HS-27A (cell line): ENCODE results near the gene NDUFA6.
"Not testable (repeated sequence)": the region's sequence is repeated elsewhere in the genome, so short reads cannot be mapped to it uniquely, and the experiment has no call there.

Source experiments
- DNase-seq: peaks from one replicate; pipeline ENCODE4 v3.0.0-alpha.2; 2012; ENCODE audit warnings: low read depth, missing footprints

NDUFA6 gene

GRCh38 chr22:42090596-42091454, at the start of gene NDUFA6:
TSS of gene NDUFA6 (minus strand) at chr22:42090772. CDS start at chr22:42090744, 28 bp downstream.
- peak; percentile 92 for DNase-seq

DNA sequence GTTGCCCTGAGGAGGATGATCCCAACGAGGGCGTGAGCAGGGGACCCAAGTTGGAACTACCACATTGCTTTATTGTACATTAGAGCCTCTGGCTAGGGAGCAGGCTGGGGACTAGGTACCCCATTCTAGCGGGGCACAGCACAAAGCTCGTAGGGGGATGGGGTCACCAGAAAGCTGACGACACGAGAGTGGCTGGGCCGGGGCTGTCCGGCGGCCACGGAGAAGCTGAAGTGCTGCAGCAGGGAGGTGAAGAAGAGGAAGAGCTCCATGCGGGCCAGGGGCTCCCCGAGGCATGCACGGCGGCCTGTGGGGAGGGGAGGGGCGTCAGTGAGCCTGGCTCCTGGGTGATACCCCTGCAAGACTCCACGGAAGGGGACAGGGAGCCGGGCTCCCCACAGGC, 49.6 kb upstream of the NDUFA6 start:
- not testable (repeated sequence) for DNase-seq

- DNase-seq: not testable (repeated sequence)
Observed at GRCh38 chr22:42139508-42139907, 48.9 kb upstream of the NDUFA6 start.

DNA sequence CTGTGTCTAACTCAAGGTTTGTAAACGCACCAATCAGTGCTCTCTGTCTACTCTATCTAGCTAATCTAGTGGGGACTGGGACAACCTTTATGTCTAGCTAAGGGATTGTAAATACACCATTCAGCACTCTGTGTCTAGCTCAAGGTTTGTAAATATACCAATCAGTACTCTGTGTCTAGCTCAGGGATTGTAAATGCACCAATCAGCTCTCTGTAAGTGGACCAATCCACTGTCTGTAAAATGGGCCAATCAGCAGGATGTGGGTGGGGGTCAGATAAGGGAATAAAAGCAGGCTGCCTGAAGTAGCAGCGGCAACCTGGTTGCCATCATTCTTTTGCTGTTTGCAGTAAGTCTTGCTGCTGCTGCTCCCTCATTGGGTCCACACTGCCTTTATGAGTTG, 48.4 kb upstream of the NDUFA6 start:
- no peak for DNase-seq

- no peak for DNase-seq
Observed at GRCh38 chr22:42138122-42138770, 47.7 kb upstream of the NDUFA6 start.

DNA sequence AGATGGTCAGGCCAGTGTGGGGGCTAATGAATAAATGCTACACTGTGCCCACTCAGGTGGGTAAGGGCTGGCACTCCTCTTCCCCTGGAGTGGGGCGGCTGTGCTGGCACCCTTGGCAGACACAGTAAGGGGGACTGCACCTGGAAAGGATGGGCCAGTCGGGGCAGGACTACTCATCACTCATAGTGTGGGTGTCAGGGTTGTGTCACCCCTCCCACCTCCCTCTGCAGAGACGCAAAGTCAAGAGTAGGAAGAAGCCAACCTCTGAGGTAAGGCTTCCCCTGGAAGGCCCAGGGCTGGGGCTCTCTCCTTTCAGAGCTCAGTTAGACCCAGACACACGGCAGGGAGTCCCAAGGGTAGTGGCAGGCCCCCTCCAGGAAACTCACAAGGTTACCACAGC, 45.1 kb upstream of the NDUFA6 start:
- not testable (repeated sequence) for DNase-seq

GRCh38 chr22:42134100-42135020, 43.8 kb upstream of the NDUFA6 start:
- no peak for DNase-seq

DNA sequence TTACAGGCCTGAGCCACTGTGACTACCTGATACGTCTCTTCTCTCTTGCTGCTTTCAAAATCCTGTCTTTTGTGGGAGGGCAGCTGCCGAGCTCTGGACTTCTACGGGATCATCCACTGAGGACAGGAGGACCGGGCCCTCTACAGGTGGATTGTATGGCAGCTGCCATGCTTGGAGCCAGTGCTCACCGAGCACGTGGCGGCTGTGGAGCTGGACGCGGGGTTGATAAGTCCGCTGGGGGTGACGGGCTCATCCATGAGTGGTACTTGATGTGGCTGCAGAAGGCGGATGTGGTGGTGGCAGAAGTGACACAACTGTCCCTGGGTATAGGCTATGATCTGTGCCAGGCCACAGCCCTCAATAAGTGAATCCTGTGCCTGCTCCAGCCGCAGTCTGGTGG, 41.9 kb upstream of the NDUFA6 start:
- DNase-seq: no peak

- DNase-seq: no peak
Observed at GRCh38 chr22:42131562-42131961, 41.0 kb upstream of the NDUFA6 start.

DNA sequence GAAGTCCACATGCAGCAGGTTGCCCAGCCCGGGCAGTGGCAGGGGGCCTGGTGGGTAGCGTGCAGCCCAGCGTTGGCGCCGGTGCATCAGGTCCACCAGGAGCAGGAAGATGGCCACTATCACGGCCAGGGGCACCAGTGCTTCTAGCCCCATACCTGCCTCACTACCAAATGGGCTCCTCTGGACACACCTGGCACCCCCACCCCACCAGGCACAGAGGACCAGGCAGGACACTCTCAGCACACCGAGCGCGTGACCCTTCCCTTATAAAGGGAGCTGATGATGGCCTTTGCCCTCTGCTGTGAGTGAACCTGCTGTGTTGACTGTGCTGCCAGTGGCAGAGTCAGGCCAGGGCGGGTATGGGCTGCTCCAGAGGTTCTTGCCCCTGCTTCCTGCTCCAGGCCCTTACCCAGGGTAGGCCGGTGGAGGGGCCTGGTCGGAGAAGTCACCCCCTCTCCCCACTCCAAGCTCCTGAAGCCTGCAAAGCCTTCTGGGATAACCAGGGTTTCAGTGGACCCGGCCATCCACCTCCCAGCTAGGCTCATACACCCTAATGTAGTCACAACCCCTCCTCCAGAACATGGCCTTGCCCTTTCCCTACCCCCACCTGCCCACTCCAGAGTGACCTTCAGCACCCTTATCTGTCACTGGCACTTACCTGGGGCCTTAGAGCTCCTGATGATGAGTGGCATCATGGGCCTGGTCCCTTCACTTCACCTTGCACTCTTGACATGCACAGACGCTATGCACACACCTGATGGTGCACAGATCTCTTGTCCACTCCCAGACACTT, 40.3 kb upstream of the NDUFA6 start, which contains the start of gene CYP2D6:
Gene CYP2D6 (minus strand): TSS at position 172 of the 793 bp plus-strand sequence. CDS start 19 bp downstream, at position 153.
- DNase-seq: not testable (repeated sequence)

- not testable (repeated sequence) for DNase-seq
Observed at GRCh38 chr22:42130182-42130581, 39.6 kb upstream of the NDUFA6 start.

GRCh38 chr22:42128776-42129694, 38.5 kb upstream of the NDUFA6 start:
- DNase-seq: not testable (repeated sequence)

DNA sequence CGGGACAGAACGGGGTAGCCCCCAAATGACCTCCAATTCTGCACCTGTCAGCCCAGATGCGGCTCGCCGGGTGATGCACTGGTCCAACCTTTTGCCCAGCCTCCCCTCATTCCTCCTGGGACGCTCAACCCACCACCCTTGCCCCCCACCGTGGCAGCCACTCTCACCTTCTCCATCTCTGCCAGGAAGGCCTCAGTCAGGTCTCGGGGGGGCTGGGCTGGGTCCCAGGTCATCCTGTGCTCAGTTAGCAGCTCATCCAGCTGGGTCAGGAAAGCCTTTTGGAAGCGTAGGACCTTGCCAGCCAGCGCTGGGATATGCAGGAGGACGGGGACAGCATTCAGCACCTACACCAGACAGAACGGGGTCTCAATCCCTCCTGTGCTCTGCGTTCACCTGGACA, 37.4 kb upstream of the NDUFA6 start:
- not testable (repeated sequence) for DNase-seq

DNA sequence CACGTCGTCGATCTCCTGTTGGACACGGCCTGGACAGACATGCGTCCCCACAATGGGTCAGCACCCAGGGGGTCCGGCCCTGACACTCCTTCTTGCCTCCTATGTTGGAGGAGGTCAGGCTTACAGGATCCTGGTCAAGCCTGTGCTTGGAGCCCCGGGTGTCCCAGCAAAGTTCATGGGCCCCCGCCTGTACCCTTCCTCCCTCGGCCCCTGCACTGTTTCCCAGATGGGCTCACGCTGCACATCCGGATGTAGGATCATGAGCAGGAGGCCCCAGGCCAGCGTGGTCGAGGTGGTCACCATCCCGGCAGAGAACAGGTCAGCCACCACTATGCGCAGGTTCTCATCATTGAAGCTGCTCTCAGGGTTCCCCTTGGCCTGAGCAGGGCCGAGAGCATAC, 37.0 kb upstream of the NDUFA6 start:
- no peak for DNase-seq

GRCh38 chr22:42123529-42123928, 33.0 kb upstream of the NDUFA6 start:
- DNase-seq: not testable (repeated sequence)

- not testable (repeated sequence) for DNase-seq
Observed at GRCh38 chr22:42120231-42121021, 29.9 kb upstream of the NDUFA6 start.

DNA sequence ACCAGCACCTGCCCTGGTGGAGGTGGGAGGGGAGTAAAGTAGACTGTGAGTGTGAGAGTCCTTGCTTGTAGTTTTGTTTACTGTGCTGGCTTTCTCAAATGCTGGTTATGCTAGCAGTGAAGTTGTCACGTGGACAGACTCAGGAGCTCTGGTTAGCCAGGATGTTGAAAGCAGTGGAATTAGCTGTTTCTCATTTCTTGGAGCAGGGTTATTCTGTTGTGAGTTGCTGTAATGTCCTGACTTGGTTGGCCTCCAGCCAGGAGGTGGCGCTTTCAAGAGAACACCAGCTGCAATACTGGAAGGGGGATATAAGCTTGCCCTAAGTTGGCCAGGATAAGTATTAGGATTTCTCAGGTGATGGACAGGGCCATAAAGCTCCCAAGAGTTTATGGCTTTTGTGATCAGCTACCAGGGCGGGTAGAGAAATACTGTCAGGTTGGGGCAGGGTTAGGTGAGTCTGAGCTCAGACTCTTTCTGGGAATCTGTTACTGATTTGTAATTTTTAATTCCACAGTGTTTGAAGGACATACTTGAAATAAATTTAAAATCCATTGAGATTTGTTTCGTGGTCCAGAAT, 26.4 kb upstream of the NDUFA6 start:
- no peak for DNase-seq

DNA sequence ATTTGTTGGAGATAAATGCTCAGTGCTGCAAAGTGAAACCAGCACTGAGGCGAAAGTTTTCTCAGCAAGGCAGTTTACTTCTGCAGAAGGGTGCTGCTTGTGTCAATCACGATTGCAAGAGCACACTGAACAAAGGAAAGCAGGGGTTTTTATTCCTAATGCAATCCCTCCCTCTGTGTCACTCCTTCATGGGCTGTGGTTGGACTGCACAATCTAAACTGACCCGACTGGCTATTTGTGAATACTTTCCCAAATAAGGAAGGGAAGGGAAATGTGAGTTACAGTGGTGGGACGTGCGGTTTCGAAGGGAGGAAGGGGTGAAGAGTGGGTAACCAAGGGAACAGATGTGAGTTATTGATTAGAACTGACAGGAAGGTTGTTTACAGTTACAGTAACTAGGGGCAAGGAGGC, 24.9 kb upstream of the NDUFA6 start:
- DNase-seq: not testable (repeated sequence)

DNA sequence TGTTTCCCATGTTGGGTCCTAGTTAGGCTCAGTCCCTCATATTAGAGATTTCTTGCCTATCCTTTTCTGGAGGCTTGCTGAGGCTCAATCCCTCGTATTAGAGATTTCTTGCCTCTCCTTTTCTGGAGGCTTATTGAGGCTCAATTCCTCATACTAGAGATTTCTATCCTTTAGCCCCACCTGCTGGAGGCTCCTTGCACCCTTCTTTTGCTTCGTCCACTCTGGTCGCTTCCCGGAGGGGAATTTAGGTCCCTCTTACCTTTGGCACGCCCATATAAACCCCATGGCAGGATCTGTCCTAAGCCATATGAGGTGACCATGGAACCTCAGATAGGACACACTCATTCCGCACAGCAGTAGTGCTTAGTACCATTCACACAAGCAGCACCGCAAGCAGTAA, 24.1 kb upstream of the NDUFA6 start:
- no peak for DNase-seq
